Thoracic aorta (tissue), 2 donors: Measurements from ENCODE around the gene ROGDI. TPM values are rescaled to one million over a fixed set of nuclear protein-coding genes. Genes with fewer than 3 reads are reported as not detected.

Experiments used
- ATAC-seq: fragments of 150-250 bp; one replicate; pipeline ENCODE4 v1.8.0; 2017; ENCODE audit warnings: low read depth; ENCODE audit not compliant: insufficient number of reproducible peaks, low FRiP score
- DNase-seq: peaks from one replicate; pipeline ENCODE4 v3.0.0-alpha.2; 2020; ENCODE audit warnings: low spot score
- H3K27ac ChIP-seq, 2 donors: fragments of 200-600 bp; sonication (generic); 1 replicate in 1 of 2; 2 replicates in 1 of 2; pipeline ENCODE4 v1.5.1; 2016; ENCODE audit warnings: mild to moderate bottlenecking in 2 of 2, moderate library complexity in 2 of 2
- H3K27me3 ChIP-seq: fragments of 200-600 bp; sonication (generic); replicated peaks from 2 replicates; pipeline ENCODE4 v1.6.0; 2016; ENCODE audit warnings: mild to moderate bottlenecking; ENCODE audit not compliant: insufficient read depth
- H3K36me3 ChIP-seq: fragments of 200-600 bp; sonication (generic); one replicate; pipeline ENCODE4 v1.5.1; 2016
- H3K4me1 ChIP-seq, 2 donors: fragments of 200-600 bp; sonication (generic); 1 replicate in 1 of 2; 2 replicates in 1 of 2; pipeline versions ENCODE4 v1.5.1 to v1.6.0; 2016; ENCODE audit warnings: low read depth in 2 of 2, mild to moderate bottlenecking in 1 of 2; ENCODE audit not compliant: control insufficient read depth in 1 of 2
- H3K4me3 ChIP-seq: fragments of 200-600 bp; sonication (generic); 2 replicates; pipeline ENCODE4 v1.5.1; 2016; ENCODE audit warnings: mild to moderate bottlenecking
- H3K9me3 ChIP-seq: fragments of 200-600 bp; sonication (generic); 2 replicates; pipeline ENCODE4 v1.5.1; 2016
- CTCF ChIP-seq: fragments of 200-600 bp; sonication (generic); IDR thresholded peaks from one replicate; pipeline ENCODE4 v1.5.1; 2019; ENCODE audit warnings: antibody characterized with exemption
- total RNA-seq, 2 donors: library from RNA; depleted of rRNA; stranded (reverse); fragments of >200 nt; gene quantifications; one replicate each; pipeline versions ENCODE4 v1.1.0 to v1.2.3, GENCODE V29; 2016

ROGDI gene
- total RNA-seq, 2 donors from 2014 or later: 4.2 to 23.7 TPM

- DNase-seq (no peak), ATAC-seq (no peak)
- Histone ChIP-seq H3K27me3 (no peaks in the 10 kb centered on the region), H3K27ac (no peak overlapping the region), H3K4me1 (peaks cover 5 to 14% of the 10 kb centered on the region in 2 donors), H3K36me3 (peaks cover 52% of the 10 kb centered on the region), H3K9me3 (no peaks in the 10 kb centered on the region), H3K4me3 (no peak overlapping the region)
- TF ChIP-seq CTCF: no peak
These were observed 40.2 kb downstream of the ROGDI start for GRCh38 chr16:4762205-4762604.

DNA sequence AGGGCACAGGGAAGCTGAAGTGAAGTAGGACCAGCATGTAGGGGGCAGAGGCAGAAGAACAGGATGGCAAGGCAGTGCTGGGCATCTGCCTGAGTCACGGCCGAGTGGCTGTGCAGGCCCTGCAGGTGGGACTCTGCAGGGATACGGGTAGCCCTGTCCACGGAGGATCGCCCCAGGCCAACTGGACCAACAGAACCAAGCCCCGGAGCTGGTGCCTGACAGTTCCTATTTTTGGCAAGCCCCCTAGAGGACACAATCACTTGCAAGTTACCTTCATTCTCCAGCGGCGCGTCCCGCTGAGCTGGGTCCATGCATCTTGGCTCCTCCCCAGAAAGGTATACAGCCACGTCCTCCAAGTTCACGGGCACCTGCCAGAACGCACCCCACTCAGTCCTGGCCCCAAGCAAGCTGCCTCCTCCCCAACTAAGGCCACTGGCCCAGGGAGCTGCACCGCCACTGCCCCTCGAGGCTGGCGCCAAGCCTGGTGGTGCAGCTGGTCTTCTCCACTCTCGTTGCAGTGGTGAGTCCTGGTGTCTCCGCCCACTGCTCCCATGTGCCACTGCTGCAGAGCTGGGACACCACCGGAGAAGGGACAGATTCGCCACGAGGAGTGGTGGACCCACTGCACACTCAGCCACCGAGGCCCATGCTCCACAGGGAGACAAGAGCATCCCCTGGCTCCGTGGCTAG, 42.1 kb downstream of the ROGDI start:
- no peak for DNase-seq
- no peaks in the 10 kb centered on the region for H3K27me3 ChIP-seq
- no peak overlapping the region for H3K4me3 ChIP-seq
- H3K9me3 ChIP-seq: no peaks in the 10 kb centered on the region
- H3K36me3 ChIP-seq: peaks cover 57% of the 10 kb centered on the region
- no peak overlapping the region for H3K27ac ChIP-seq
- no peak for ATAC-seq
- peaks cover 0 to 4% of the 10 kb centered on the region in 2 donors for H3K4me1 ChIP-seq
- no peak for TF ChIP-seq CTCF

GRCh38 chr16:4755687-4756086, 46.7 kb downstream of the ROGDI start:
- no peak overlapping the region for H3K27ac ChIP-seq
- no peaks in the 10 kb centered on the region for H3K4me1 ChIP-seq
- no peak for TF ChIP-seq CTCF
- H3K36me3 ChIP-seq: peaks cover 59% of the 10 kb centered on the region
- DNase-seq (no peak), ATAC-seq (no peak)
- no peaks in the 10 kb centered on the region for H3K27me3 ChIP-seq
- H3K4me3 ChIP-seq: no peak overlapping the region
- H3K9me3 ChIP-seq: no peaks in the 10 kb centered on the region

GRCh38 chr16:4754865-4755264, 47.6 kb downstream of the ROGDI start:
- no peak for TF ChIP-seq CTCF
- DNase-seq: no peak
- H3K36me3 ChIP-seq: peaks cover 52% of the 10 kb centered on the region
- ATAC-seq: no peak
- no peaks in the 10 kb centered on the region for H3K4me1 ChIP-seq
- no peak overlapping the region for H3K27ac ChIP-seq
- no peaks in the 10 kb centered on the region for H3K27me3 ChIP-seq
- H3K9me3 ChIP-seq: no peaks in the 10 kb centered on the region
- H3K4me3 ChIP-seq: no peak overlapping the region

- Histone ChIP-seq H3K36me3 (peaks cover 47% of the 10 kb centered on the region), H3K9me3 (no peaks in the 10 kb centered on the region), H3K27ac (no peak overlapping the region), H3K4me3 (no peak overlapping the region), H3K4me1 (no peaks in the 10 kb centered on the region), H3K27me3 (no peaks in the 10 kb centered on the region)
- ATAC-seq (peak; percentile 12), DNase-seq (no peak)
- TF ChIP-seq CTCF: no peak
These were observed 49.2 kb downstream of the ROGDI start for GRCh38 chr16:4753227-4753626.
